ENCODE data around the gene SEMA3D.

GRCh38 chr7:85186521-85187241 is at the start of gene SEMA3D:
- TF ChIP-seq POLR2A (IDR thresholded peaks at IDR 0.05; ENCODE audit: low read length) (no peak), GATA1 (IDR thresholded peaks at IDR 0.05; ENCODE audit: low read depth, low read length) (no peak)
